Activated naive CD4-positive, alpha-beta T cell treated with anti-CD3 and anti-CD28 coated beads for 36 hours (primary cell): ENCODE data around the gene SLC4A11. TPM values are rescaled to one million over a fixed set of nuclear protein-coding genes. Genes with fewer than 3 reads are reported as not detected.

ENCODE experiments used
- CTCF ChIA-PET: fragments of 350-600 bp; sonication (Branson Sonifier 250); formaldehyde crosslinking; loops from one replicate; lab custom pipeline; 2021; ENCODE audit warnings: antibody characterized with exemption; lab: Charles Lee
- DNase-seq: peaks from one replicate; pipeline ENCODE4 v3.0.0-alpha.2; 2020
- H3K27ac Mint-ChIP-seq: one replicate; pipeline ENCODE4 v1.8.0; 2021; ENCODE audit warnings: mild to moderate bottlenecking, mixed read lengths
- H3K27me3 Mint-ChIP-seq: one replicate; pipeline ENCODE4 v1.8.0; 2021; ENCODE audit warnings: low read depth, mixed read lengths
- H3K36me3 Mint-ChIP-seq: one replicate; pipeline ENCODE4 v1.8.0; 2021; ENCODE audit warnings: low read depth, mixed read lengths
- H3K4me1 Mint-ChIP-seq: one replicate; pipeline ENCODE4 v1.8.0; 2021; ENCODE audit warnings: low read depth, mixed read lengths
- H3K4me3 Mint-ChIP-seq: one replicate; pipeline ENCODE4 v1.8.0; 2021; ENCODE audit warnings: mild to moderate bottlenecking, moderate library complexity, mixed read lengths
- H3K9me3 Mint-ChIP-seq: one replicate; pipeline ENCODE4 v1.8.0; 2021; ENCODE audit warnings: mixed read lengths
- intact Hi-C: fragments of 100-400 bp; cut with micrococcal nuclease; formaldehyde crosslinking; loops from one replicate; pipeline ENCODE4 v1.15.1; 2023
- total RNA-seq, 2 experiments: library from RNA; stranded (reverse); gene quantifications; one replicate each; pipeline ENCODE4 v1.2.3, GENCODE V29; 2021

SLC4A11 gene
- total RNA-seq, 2 experiments from 2014 or later = 0.72 to 0.91 TPM

- CTCF ChIA-PET = interaction anchor here (1.3 kb wide), 1 partner anchor 14 kb away, joined by 3 read pairs; no protein-coding TSS in a partner anchor
Observed at GRCh38 chr20:3231889-3232588, 7.0 kb downstream of the SLC4A11 start.

GRCh38 chr20:3231116-3231515 is 7.9 kb downstream of the SLC4A11 start:
- Mint-ChIP-seq H3K27me3 (peaks cover 14% of the 10 kb centered on the region), H3K36me3 (no peaks in the 10 kb centered on the region), H3K4me1 (no peaks in the 10 kb centered on the region), H3K9me3 (no peaks in the 10 kb centered on the region), H3K4me3 (no peak overlapping the region), H3K27ac (no peak overlapping the region)
- CTCF ChIA-PET = no interaction called here
- intact Hi-C loops = no loop called here
- no peak for DNase-seq

More at GRCh38 chr20:3231889-3232588, 7.0 kb downstream of the SLC4A11 start:
- no peaks in the 10 kb centered on the region for H3K9me3 Mint-ChIP-seq
- no peak overlapping the region for H3K27ac Mint-ChIP-seq
- DNase-seq = no peak
- H3K4me1 Mint-ChIP-seq = no peaks in the 10 kb centered on the region
- H3K4me3 Mint-ChIP-seq = no peak overlapping the region
- intact Hi-C loops = no loop called here
- H3K27me3 Mint-ChIP-seq = peaks cover 22% of the 10 kb centered on the region
- no peaks in the 10 kb centered on the region for H3K36me3 Mint-ChIP-seq

GRCh38 chr20:3229798-3230197 is 9.2 kb downstream of the SLC4A11 start:
- intact Hi-C loops = no loop called here
- H3K9me3 Mint-ChIP-seq = no peaks in the 10 kb centered on the region
- CTCF ChIA-PET = no interaction called here
- peaks cover 3% of the 10 kb centered on the region for H3K27me3 Mint-ChIP-seq
- H3K27ac Mint-ChIP-seq = no peak overlapping the region
- no peak overlapping the region for H3K4me3 Mint-ChIP-seq
- no peaks in the 10 kb centered on the region for H3K4me1 Mint-ChIP-seq
- DNase-seq = no peak
- H3K36me3 Mint-ChIP-seq = no peaks in the 10 kb centered on the region

GRCh38 chr20:3229158-3229557 is 9.8 kb downstream of the SLC4A11 start:
- no peak overlapping the region for H3K4me3 Mint-ChIP-seq
- H3K4me1 Mint-ChIP-seq = no peaks in the 10 kb centered on the region
- H3K9me3 Mint-ChIP-seq = no peaks in the 10 kb centered on the region
- H3K27me3 Mint-ChIP-seq = no peaks in the 10 kb centered on the region
- CTCF ChIA-PET = interaction anchor here (1.5 kb wide), 1 partner anchor 11 kb away, joined by 5 read pairs; no protein-coding TSS in a partner anchor
- H3K27ac Mint-ChIP-seq = no peak overlapping the region
- intact Hi-C loops = no loop called here
- no peak for DNase-seq
- no peaks in the 10 kb centered on the region for H3K36me3 Mint-ChIP-seq

- Mint-ChIP-seq H3K4me3 (no peak overlapping the region), H3K4me1 (peaks cover 1% of the 10 kb centered on the region), H3K27me3 (no peaks in the 10 kb centered on the region), H3K36me3 (no peaks in the 10 kb centered on the region), H3K27ac (no peak overlapping the region), H3K9me3 (no peaks in the 10 kb centered on the region)
- intact Hi-C loops = no loop called here
- DNase-seq = no peak
- CTCF ChIA-PET = interaction anchor here (1.5 kb wide), 1 partner anchor 11 kb away, joined by 5 read pairs; no protein-coding TSS in a partner anchor
Observed at GRCh38 chr20:3228750-3229032, 10.3 kb downstream of the SLC4A11 start.

GRCh38 chr20:3227936-3228749 is 10.8 kb downstream of the SLC4A11 start:
- Mint-ChIP-seq H3K4me1 (peaks cover 7% of the 10 kb centered on the region), H3K9me3 (no peaks in the 10 kb centered on the region), H3K27me3 (no peaks in the 10 kb centered on the region), H3K4me3 (no peak overlapping the region), H3K27ac (no peak overlapping the region), H3K36me3 (no peaks in the 10 kb centered on the region)
- CTCF ChIA-PET = interaction anchor here (1.5 kb wide), 1 partner anchor 10 kb away, joined by 5 read pairs; no protein-coding TSS in a partner anchor
- DNase-seq = no peak
- intact Hi-C loops = no loop called here

GRCh38 chr20:3227506-3227905 is 11.5 kb downstream of the SLC4A11 start:
- intact Hi-C loops = no loop called here
- H3K9me3 Mint-ChIP-seq = no peaks in the 10 kb centered on the region
- CTCF ChIA-PET = interaction anchor here (1.5 kb wide), 1 partner anchor 9 kb away, joined by 5 read pairs; no protein-coding TSS in a partner anchor
- no peaks in the 10 kb centered on the region for H3K36me3 Mint-ChIP-seq
- H3K4me1 Mint-ChIP-seq = peaks cover 13% of the 10 kb centered on the region
- H3K4me3 Mint-ChIP-seq = no peak overlapping the region
- no peak for DNase-seq
- H3K27me3 Mint-ChIP-seq = no peaks in the 10 kb centered on the region
- no peak overlapping the region for H3K27ac Mint-ChIP-seq

GRCh38 chr20:3226864-3227263 is 12.1 kb downstream of the SLC4A11 start:
- no peak for DNase-seq
- Mint-ChIP-seq H3K36me3 (no peaks in the 10 kb centered on the region), H3K27me3 (no peaks in the 10 kb centered on the region), H3K9me3 (no peaks in the 10 kb centered on the region), H3K4me3 (no peak overlapping the region), H3K27ac (no peak overlapping the region), H3K4me1 (peaks cover 16% of the 10 kb centered on the region)
- CTCF ChIA-PET = no interaction called here
- intact Hi-C loops = no loop called here

GRCh38 chr20:3226093-3226492 is 12.9 kb downstream of the SLC4A11 start:
- no peak for DNase-seq
- intact Hi-C loops = no loop called here
- Mint-ChIP-seq H3K4me3 (no peak overlapping the region), H3K9me3 (no peaks in the 10 kb centered on the region), H3K36me3 (peaks cover 4% of the 10 kb centered on the region), H3K27me3 (no peaks in the 10 kb centered on the region), H3K4me1 (peaks cover 20% of the 10 kb centered on the region), H3K27ac (no peak overlapping the region)
- CTCF ChIA-PET = no interaction called here

- CTCF ChIA-PET = interaction anchor here (0.6 to 9.0 kb wide), 2 partner anchors 13 to 91 kb away, joined by 3 to 74 read pairs; no protein-coding TSS in a partner anchor
- Mint-ChIP-seq H3K9me3 (no peaks in the 10 kb centered on the region), H3K4me1 (peaks cover 21% of the 10 kb centered on the region), H3K27ac (no peak overlapping the region), H3K27me3 (no peaks in the 10 kb centered on the region), H3K4me3 (no peak overlapping the region), H3K36me3 (peaks cover 12% of the 10 kb centered on the region)
- DNase-seq = no peak
- intact Hi-C loops = no loop called here
Observed at GRCh38 chr20:3224681-3225421, 14.1 kb downstream of the SLC4A11 start.

- Mint-ChIP-seq H3K27ac (no peak overlapping the region), H3K9me3 (no peaks in the 10 kb centered on the region), H3K4me1 (peaks cover 21% of the 10 kb centered on the region), H3K4me3 (no peak overlapping the region), H3K36me3 (peaks cover 13% of the 10 kb centered on the region), H3K27me3 (no peaks in the 10 kb centered on the region)
- DNase-seq = no peak
- CTCF ChIA-PET = interaction anchor here (0.6 to 9.0 kb wide), 3 partner anchors 12 to 92 kb away, joined by 3 to 74 read pairs (median 4); no protein-coding TSS in a partner anchor
- intact Hi-C loops = no loop called here
Observed at GRCh38 chr20:3223994-3224680, 14.9 kb downstream of the SLC4A11 start.

- H3K4me3 Mint-ChIP-seq = no peak overlapping the region
- peaks cover 13% of the 10 kb centered on the region for H3K36me3 Mint-ChIP-seq
- CTCF ChIA-PET = interaction anchor here (1.1 to 9.0 kb wide), 2 partner anchors 28 to 92 kb away, joined by 4 to 74 read pairs; no protein-coding TSS in a partner anchor
- no peaks in the 10 kb centered on the region for H3K9me3 Mint-ChIP-seq
- intact Hi-C loops = no loop called here
- H3K27ac Mint-ChIP-seq = no peak overlapping the region
- no peaks in the 10 kb centered on the region for H3K27me3 Mint-ChIP-seq
- no peak for DNase-seq
- peaks cover 21% of the 10 kb centered on the region for H3K4me1 Mint-ChIP-seq
Observed at GRCh38 chr20:3223651-3223993, 15.4 kb downstream of the SLC4A11 start.
